GM19438 (cell line): Measurements from ENCODE around the gene DSCAML1.

ENCODE experiments used
- ATAC-seq: cut with Tn5 transposase; IDR thresholded peaks from one replicate; pipeline ENCODE4 v1.9.1; 2021; ENCODE audit warnings: low read depth; ENCODE audit not compliant: unreplicated experiment

The DSCAML1 gene

DNA sequence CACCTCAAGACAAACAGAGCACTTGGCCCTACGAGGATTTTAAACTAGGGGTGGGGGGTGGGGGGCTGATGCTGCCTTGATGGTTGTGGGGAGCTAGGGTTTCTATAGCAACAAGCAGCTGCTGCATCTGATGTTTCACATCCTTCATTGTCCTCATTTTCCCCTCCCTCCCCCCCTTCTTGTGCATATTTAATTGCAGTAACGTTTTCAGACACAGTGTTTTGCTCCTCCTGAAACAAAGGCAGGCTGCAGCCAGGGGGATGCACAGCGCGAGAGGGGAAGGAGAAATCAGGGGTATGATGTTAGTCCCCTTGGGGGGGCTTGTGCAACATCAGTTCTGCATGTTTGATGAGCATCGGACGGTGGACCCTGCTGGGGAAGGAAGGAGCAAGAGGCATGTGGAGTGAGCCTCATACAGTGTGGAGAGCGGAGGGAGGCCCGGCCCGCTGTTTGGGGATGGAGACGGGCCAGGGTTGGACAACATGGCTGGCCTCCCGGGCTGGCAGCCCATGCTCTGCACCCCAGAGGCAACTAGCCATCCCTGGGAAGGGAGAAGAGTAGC lies 261.1 kb downstream of the DSCAML1 start:
- ATAC-seq, result no peak

DNA sequence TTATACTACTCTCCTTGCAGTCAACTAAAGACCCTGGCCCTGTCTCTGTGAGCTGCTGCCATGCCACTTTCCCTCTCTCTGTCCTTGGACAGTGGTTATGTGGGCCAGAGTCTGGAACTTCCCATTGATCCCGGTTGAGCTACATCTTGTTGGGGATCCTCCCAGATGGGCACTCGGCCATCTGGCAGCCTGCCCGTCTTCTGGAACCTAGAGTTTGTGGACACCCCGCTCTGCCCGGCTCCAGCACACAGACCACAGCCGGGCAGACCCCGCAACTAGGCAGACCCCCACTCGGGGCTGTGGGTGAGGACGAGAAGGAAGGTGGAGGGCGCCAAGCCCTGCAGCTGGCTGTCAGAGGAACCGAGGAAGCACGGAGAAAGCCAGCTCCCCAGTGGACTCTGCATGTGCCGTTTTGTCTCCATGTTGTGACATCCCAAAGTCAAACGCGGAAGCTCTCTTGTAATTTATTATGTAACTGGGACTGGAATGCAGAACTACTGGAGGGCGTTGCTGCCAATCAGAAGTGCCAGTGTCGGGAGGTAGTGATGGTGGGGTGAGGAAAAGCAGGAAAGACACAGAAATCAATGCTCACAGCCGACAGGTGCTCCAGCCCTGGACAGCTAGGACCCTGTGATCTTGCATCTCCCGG lies 261.7 kb downstream of the DSCAML1 start:
- ATAC-seq, result no peak

GRCh38 chr11:117532568-117532967 lies 264.4 kb downstream of the DSCAML1 start:
- no peak for ATAC-seq

GRCh38 chr11:117529816-117530215 lies 267.2 kb downstream of the DSCAML1 start:
- ATAC-seq, result no peak

- ATAC-seq, result no peak
These were observed 268.8 kb downstream of the DSCAML1 start for GRCh38 chr11:117528097-117528721.

DNA sequence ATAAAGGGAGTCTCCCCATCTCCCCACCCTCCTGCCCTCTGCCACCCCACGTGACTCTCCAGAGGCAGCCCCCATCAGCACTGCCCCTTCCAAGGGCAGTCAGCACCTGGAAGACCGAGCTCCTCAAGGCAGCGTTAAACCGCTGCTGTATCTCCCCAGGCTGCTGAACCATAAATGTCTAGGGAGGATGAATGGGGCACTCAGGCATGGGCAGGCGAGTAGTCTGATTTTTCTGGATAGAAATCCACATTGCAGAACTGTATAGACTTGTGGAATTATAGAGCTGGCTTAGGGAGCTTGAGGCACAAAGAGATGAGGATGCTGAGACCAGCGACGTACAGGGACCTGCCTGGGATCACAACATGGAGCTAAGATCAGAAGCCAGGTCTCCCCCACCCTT lies 269.7 kb downstream of the DSCAML1 start:
- ATAC-seq, result no peak

DNA sequence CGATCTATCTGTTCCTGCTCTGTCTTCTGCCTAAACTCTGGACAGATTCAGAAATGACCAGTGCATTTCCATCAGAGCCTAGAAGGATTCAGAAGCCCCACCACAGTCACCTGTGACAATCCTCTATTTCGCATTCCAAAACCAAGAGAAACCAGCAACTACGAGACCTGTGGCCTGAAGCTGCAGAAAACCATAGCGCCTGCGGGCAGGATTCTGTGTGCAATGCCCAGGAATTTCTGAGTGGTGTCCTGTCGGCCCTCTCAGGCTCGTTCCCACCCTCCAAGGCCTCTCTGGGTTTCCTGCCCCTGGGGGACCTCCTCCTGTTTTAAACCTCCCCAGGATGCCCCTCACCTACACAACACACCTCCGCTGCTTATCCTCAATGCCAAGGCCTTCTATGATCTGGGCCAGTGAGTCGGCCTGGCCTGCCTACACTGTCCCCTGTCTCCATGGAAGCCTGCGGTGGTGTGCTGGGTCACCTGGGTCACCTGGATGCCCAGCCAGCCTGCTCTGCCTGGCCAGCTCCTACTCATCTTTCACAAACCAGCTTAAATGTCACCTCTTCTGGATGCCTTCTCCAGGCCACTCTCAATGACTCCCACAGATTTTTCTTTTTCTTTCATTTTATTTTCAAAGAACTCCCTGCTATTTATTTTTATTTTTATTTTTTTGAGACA lies 271.0 kb downstream of the DSCAML1 start:
- ATAC-seq, result no peak

DNA sequence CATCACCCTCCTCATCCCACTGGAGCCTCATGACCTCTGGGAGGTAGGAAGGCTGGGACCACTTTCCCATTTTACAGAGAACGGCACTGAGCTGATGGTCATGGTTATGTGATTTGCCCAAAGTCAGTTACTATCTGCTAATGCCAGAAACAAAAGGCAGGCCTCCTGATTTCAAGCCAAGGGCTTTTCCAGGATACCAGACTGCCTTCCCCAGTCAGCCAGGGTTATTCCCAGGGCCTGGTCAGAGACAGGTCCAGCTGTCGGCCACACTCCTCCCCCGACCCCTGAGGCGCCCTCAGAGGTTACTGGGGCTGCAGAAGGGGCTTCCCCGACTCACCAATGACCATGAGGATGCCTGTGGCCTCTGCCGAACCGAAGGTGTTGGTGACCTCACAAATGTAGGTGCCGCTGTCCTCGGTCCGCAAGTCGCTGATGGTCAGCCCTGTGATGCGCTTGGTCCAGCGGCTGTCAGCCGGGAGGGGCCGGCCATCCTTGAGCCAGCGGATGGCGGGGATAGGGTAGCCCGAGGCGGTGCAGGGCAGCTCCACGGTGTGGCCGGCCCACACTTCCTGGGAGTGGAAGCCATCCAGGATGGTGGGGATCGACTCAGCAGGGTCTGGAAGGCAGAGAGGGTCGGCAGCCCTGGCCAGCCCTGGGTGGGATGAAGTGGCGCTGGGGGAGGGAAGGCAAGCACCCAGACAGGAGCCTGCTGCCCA lies 272.4 kb downstream of the DSCAML1 start:
- ATAC-seq, result no peak

GRCh38 chr11:117523680-117524079 lies 273.3 kb downstream of the DSCAML1 start:
- no peak for ATAC-seq

DNA sequence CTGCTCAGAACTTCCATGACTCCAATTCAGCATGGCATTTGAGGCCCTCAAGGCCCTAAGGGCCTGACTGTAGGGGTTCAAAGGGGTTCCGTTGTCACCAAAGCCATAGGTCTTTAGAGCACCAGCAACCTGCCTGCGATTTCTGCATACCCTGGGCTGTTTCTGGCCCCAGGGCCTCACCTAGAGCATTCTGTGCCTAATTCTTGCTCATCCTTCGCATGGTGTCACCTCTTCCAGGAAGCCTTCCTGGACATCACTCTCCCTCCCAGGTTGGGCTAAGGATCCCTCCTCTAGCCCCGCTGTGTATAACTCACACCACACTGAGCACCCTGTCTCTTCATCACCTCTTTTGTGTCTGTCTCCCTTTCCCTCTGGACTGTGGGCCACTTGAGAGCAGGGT lies 275.0 kb downstream of the DSCAML1 start:
- ATAC-seq, result no peak

DNA sequence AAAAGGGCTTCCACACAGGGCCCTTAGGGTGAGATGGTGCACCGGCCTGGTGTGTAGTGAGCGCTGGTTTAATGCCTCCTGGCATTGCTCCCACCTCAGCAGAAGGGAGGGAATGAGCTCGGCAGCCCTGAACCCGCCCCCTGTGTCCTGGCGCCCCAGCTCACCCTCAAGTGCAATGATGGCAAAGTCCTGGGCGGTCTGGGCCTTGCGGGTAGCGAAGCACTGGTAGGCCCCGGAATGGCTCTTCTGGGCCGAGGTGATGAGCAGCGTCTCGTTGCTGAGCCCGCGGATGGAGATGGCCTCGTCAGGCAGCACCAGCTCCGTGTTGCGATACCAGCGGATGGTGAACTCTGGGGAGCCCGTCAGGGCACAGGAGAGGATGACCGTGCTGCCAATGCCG lies 276.1 kb downstream of the DSCAML1 start:
- ATAC-seq, result no peak

- ATAC-seq, result no peak
These were observed 276.8 kb downstream of the DSCAML1 start for GRCh38 chr11:117520201-117520600.

- ATAC-seq, result no peak
These were observed 277.4 kb downstream of the DSCAML1 start for GRCh38 chr11:117519590-117519989.

DNA sequence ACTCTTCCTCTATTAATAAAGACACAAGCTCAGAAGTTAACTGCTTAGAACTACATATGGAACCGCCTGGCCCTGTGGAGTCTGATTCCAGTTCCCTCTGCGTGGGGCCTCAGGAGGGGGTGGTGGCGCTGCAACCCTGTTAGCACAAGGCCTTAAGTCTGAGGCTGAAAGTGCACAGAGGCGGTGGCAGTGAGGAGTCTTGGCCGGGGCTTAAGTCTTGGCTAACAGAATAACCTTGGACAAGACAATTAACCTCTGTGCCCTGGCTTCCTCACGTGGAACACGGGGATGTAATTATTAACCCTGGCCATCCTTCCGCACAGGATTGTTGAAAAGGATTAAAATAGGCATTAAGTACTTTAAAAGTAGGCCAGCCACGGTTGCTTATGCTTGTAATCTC lies 277.8 kb downstream of the DSCAML1 start:
- ATAC-seq, result no peak

DNA sequence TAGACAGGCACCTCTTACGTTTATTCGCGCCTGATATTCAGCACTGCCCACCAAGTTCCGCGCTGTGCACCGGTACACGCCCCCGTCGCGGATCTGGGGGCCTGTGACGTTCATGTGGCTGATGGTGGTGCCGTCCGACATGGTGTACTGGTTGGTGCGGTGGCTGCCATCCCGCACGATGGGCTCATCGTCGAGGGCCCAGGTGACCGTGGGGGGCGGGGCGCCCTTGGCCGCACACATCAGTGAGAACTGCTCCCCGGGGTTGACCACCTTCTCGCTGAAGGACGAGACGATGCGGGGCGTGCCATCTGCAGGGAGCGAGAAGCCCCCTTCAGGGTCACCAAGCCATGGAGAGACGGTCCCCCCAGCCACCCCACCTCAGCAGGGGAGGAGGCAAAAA lies 278.6 kb downstream of the DSCAML1 start:
- ATAC-seq, result no peak

DNA sequence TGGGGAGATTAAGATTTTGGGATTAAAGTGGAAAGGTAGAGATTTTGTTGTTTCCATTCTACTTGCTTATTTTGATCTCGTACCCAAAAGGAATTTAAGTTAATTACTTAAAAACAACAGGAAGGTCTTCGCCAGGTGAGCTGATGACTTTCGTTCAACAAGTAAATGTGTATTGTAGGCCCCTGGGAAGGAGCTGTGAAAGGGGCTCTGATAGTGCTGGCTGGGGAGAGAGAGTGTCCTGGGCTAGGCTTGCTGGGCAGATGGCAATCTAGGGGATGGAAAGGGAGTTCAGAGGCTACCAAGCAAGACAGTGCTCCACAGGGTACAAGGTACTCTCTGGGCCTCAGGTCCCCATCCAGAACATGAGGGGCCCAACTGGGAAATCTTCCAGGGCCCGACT lies 279.9 kb downstream of the DSCAML1 start:
- no peak for ATAC-seq

- no peak for ATAC-seq
These were observed 280.9 kb downstream of the DSCAML1 start for GRCh38 chr11:117515892-117516787.

DNA sequence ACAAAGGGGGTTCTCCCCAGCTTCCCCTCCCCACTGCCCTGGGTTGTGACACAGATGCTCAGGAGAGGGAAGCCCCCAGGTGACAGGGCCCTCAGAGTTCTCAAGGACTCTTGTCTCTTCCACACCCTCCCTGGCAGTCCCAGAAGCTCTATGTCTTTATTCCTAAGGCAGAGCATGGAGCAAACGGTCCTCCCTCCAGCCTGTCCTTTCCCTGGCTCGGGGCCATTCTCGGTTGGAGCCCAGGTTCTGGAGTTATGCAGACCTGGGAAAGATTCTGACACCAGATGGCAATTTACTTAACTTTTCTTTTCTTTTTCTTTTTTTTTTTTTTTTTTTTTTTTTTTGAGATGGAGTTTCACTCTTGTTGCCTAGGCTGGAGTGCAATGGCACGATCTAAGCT lies 282.8 kb downstream of the DSCAML1 start:
- ATAC-seq, result no peak

DNA sequence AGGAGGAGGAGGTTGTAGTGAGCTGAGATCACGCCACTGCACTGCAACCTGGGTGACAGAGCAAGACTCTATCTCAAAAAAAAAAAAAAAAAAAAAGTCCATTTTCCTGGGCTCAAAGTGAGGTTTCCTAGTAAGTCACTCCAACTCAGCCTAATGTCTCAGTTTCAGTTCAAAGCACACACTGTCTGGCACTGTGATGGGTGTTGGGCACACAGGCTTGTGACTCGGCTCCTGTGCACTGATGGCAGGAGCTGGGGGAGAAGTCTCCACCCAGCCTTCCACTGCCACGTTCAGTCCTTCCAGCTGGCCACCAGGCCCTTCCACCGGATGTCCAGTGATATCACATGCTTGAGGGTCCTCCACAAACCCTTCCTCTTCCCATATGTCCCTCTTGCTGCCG lies 283.4 kb downstream of the DSCAML1 start:
- ATAC-seq, result no peak

DNA sequence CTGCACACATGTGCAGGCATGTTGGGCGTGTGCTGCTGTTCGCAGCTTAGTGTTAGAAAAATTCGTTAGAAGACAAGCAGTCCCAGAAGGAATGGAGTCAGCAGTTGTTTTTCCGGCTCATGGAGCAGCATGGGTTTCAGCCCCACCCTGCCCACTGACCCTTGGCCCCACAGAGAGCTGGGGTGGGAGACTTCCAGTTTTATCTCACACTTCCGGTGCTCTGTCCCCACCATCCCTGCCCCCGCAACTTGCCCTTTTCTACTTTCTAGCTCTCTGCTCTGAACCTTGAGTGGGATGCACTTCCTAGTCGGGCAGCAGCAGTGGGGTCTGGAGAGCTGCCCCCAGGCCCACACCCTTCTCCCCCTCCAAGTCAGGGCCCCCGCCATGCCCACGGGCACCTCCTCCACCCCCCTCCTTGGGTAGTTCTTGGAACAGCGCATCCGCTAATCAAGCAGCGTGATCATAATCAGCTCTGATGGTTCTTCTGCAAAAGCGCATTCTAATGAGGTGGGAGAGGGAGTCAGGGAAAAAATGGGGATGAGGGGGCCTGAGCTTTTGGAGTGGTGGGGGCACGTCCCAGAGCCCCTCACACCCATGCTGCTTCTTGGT lies 285.0 kb downstream of the DSCAML1 start:
- no peak for ATAC-seq
